HUES48 (cell line): ENCODE measurements around the gene CIC.

Experiments used
- H3K27ac ChIP-seq: one replicate; pipeline ENCODE4 v1.7.0; 2013; ENCODE audit warnings: low read depth, low read length, inconsistent platforms
- H3K27me3 ChIP-seq: 2 replicates; pipeline ENCODE4 v1.6.1; 2013; ENCODE audit warnings: mild to moderate bottlenecking, low read length; ENCODE audit not compliant: control insufficient read depth, insufficient read depth
- H3K36me3 ChIP-seq: 2 replicates; pipeline ENCODE4 v1.6.1; 2013; ENCODE audit warnings: low read length; ENCODE audit not compliant: control insufficient read depth, insufficient read depth
- H3K4me1 ChIP-seq: 2 replicates; pipeline ENCODE4 v1.6.1; 2013; ENCODE audit warnings: mild to moderate bottlenecking, low read length; ENCODE audit not compliant: control insufficient read depth, insufficient read depth
- H3K4me3 ChIP-seq: 2 replicates; pipeline ENCODE4 v1.5.1; 2013; ENCODE audit warnings: mild to moderate bottlenecking, low read depth, low read length
- H3K9ac ChIP-seq: 2 replicates; pipeline ENCODE4 v1.6.1; 2013; ENCODE audit warnings: mild to moderate bottlenecking, low read depth, low read length, moderate library complexity
- H3K9me3 ChIP-seq: 2 replicates; pipeline ENCODE4 v1.6.1; 2013; ENCODE audit warnings: low read length; ENCODE audit not compliant: control insufficient read depth, insufficient read depth

CIC gene

DNA sequence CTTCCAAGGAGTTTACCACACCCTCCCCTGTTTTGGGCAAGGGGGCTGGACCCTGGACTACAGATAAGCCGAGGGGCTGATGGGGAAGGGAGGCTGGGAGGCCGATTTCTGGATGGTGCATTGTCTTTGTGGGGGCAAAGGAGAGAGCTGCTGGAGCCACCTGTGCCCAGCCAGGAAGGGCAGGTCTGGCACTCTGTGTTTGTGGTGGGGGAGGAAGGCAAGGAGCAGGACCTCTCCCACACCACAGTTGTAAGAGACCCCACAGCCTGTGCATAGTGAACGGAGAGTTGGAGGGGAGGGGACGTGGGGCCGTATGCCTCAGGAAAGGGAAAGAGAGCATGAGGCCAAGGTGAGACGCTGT, 16.9 kb downstream of the CIC start:
- no peak overlapping the region for H3K9ac ChIP-seq
- H3K9me3 ChIP-seq, result no peaks in the 10 kb centered on the region
- no peak overlapping the region for H3K27ac ChIP-seq
- H3K36me3 ChIP-seq, result peaks cover 40% of the 10 kb centered on the region
- H3K27me3 ChIP-seq, result no peaks in the 10 kb centered on the region
- peaks cover 30% of the 10 kb centered on the region for H3K4me1 ChIP-seq
- no peak overlapping the region for H3K4me3 ChIP-seq

DNA sequence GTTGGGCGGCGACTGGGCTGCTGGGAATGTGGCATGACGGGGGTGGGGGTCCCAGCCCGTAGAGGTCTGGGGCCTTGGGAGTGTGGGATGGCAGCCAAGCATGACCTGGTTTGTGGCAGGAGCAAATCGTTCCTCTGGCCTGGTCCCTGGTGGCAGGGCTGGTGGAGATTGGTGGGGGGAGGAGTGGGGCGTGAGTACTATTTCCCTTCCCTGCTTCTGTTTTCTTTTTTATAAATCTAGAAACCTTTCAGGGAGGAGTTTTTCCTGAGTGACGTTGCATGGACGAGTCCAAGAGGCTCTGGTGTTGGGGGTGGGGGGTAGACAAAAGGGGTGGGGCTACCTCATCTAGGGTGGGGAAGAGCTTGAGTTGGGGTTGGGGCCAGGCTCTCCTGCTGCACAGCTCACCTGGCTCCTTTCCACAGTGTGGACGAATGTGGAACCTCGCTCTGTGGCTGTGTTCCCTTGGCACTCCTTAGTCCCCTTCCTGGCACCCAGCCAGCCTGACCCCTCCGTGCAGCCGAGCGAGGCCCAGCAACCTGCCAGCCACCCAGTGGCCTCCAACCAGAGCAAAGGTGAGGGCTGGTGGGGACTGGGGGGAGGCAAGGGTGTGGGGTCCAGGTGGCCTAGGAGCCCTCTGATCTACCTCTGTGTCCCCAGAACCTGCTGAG, 17.4 kb downstream of the CIC start:
- H3K4me1 ChIP-seq, result peaks cover 30% of the 10 kb centered on the region
- H3K36me3 ChIP-seq, result peaks cover 43% of the 10 kb centered on the region
- H3K27me3 ChIP-seq, result no peaks in the 10 kb centered on the region
- H3K27ac ChIP-seq, result no peak overlapping the region
- no peak overlapping the region for H3K9ac ChIP-seq
- H3K9me3 ChIP-seq, result no peaks in the 10 kb centered on the region
- no peak overlapping the region for H3K4me3 ChIP-seq

DNA sequence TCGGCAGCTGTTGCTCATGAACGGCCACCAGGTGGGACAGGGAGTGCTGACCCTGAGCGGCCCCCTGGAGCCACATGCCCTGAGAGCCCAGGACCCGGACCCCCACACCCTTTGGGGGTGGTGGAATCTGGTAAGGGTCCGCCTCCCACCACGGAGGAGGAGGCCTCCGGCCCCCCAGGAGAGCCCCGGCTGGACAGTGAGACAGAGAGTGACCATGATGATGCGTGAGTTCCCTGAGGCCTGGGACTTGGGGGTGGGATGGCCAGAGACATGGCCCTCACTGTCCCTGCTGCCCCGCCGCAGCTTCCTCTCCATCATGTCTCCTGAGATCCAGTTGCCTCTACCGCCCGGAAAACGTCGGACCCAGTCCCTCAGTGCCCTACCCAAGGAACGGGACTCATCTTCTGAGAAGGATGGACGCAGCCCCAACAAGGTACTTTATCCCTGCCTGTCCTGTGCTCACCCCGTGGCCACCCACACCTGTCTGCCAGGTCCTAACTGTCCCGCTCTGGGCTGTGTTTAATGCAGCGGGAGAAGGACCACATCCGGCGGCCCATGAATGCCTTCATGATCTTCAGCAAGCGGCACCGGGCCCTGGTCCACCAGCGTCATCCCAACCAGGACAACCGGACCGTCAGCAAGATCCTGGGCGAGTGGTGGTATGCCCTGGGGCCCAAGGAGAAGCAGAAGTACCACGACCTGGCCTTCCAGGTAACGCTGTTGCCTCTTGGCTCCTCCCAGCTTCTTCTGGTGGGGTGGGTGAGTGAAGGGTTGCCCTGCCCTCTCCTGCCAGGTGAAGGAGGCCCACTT, 18.2 kb downstream of the CIC start:
- H3K4me1 ChIP-seq, result peaks cover 26% of the 10 kb centered on the region
- no peak overlapping the region for H3K4me3 ChIP-seq
- H3K9me3 ChIP-seq, result no peaks in the 10 kb centered on the region
- no peak overlapping the region for H3K9ac ChIP-seq
- peaks cover 49% of the 10 kb centered on the region for H3K36me3 ChIP-seq
- H3K27ac ChIP-seq, result no peak overlapping the region
- no peaks in the 10 kb centered on the region for H3K27me3 ChIP-seq

- no peak overlapping the region for H3K27ac ChIP-seq
These were observed 18.7 kb downstream of the CIC start for GRCh38 chr19:42287827-42288107.

DNA sequence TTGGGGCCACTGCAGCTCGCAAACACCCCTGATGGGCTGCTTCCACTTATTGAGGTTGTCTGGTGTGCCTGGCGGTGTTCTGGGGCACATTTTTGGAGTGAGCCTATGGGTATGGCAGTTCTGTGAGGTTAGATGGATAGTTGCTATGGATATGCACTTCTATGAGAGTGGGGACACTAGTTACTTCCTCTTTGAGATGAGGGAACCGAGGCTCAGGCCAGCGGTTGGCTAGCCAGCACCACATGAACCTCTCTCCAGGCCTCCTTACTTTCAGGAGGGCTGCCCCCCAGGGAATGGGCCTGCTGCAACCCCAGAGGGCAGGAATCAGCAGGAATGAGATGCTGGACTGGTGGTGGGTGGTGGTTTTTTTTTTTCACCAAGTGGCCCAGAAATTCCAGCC, 19.3 kb downstream of the CIC start:
- H3K4me3 ChIP-seq, result no peak overlapping the region
- H3K27me3 ChIP-seq, result no peaks in the 10 kb centered on the region
- H3K27ac ChIP-seq, result no peak overlapping the region
- H3K9ac ChIP-seq, result no peak overlapping the region
- H3K4me1 ChIP-seq, result peaks cover 16% of the 10 kb centered on the region
- H3K36me3 ChIP-seq, result peaks cover 61% of the 10 kb centered on the region
- no peaks in the 10 kb centered on the region for H3K9me3 ChIP-seq

More at GRCh38 chr19:42287827-42288107, 18.7 kb downstream of the CIC start:
- H3K4me3 ChIP-seq, result no peak overlapping the region
- H3K9me3 ChIP-seq, result no peaks in the 10 kb centered on the region
- H3K4me1 ChIP-seq, result peaks cover 22% of the 10 kb centered on the region
- no peak overlapping the region for H3K9ac ChIP-seq
- H3K27me3 ChIP-seq, result no peaks in the 10 kb centered on the region
- H3K36me3 ChIP-seq, result peaks cover 55% of the 10 kb centered on the region

GRCh38 chr19:42288881-42289555, 20.0 kb downstream of the CIC start:
- peaks cover 67% of the 10 kb centered on the region for H3K36me3 ChIP-seq
- no peak overlapping the region for H3K4me3 ChIP-seq
- peaks cover 14% of the 10 kb centered on the region for H3K4me1 ChIP-seq
- no peak overlapping the region for H3K9ac ChIP-seq
- H3K9me3 ChIP-seq, result no peaks in the 10 kb centered on the region
- H3K27me3 ChIP-seq, result no peaks in the 10 kb centered on the region
- H3K27ac ChIP-seq, result no peak overlapping the region

DNA sequence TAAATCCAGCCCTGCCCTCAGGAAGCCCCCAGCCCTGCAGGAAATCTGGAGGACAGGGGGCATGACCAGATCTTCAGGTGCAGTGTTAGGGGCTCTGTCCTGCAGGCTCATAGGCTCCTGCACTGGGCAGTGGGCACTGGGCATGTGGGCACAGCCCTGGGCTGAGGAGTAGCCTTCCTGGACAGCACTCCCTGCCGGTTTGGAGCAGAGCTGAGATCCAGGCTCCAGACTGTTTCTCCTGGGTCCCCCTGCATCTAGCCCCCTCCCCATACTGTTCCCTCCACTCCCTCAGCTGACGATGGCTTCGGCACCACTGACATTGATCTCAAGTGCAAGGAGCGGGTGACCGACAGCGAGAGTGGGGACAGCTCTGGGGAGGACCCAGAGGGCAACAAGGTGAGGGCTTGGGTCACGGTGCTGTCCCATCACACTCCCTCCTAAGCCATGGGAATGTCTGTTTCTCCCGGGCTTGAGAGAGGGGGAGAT, 20.5 kb downstream of the CIC start:
- no peaks in the 10 kb centered on the region for H3K9me3 ChIP-seq
- no peak overlapping the region for H3K9ac ChIP-seq
- H3K36me3 ChIP-seq, result peaks cover 73% of the 10 kb centered on the region
- no peak overlapping the region for H3K27ac ChIP-seq
- H3K27me3 ChIP-seq, result no peaks in the 10 kb centered on the region
- H3K4me1 ChIP-seq, result peaks cover 14% of the 10 kb centered on the region
- no peak overlapping the region for H3K4me3 ChIP-seq

GRCh38 chr19:42290136-42290522, 21.1 kb downstream of the CIC start:
- Histone ChIP-seq H3K36me3 (peaks cover 75% of the 10 kb centered on the region), H3K27ac (no peak overlapping the region), H3K4me3 (no peak overlapping the region), H3K4me1 (peaks cover 11% of the 10 kb centered on the region), H3K9ac (no peak overlapping the region), H3K9me3 (no peaks in the 10 kb centered on the region), H3K27me3 (no peaks in the 10 kb centered on the region)

DNA sequence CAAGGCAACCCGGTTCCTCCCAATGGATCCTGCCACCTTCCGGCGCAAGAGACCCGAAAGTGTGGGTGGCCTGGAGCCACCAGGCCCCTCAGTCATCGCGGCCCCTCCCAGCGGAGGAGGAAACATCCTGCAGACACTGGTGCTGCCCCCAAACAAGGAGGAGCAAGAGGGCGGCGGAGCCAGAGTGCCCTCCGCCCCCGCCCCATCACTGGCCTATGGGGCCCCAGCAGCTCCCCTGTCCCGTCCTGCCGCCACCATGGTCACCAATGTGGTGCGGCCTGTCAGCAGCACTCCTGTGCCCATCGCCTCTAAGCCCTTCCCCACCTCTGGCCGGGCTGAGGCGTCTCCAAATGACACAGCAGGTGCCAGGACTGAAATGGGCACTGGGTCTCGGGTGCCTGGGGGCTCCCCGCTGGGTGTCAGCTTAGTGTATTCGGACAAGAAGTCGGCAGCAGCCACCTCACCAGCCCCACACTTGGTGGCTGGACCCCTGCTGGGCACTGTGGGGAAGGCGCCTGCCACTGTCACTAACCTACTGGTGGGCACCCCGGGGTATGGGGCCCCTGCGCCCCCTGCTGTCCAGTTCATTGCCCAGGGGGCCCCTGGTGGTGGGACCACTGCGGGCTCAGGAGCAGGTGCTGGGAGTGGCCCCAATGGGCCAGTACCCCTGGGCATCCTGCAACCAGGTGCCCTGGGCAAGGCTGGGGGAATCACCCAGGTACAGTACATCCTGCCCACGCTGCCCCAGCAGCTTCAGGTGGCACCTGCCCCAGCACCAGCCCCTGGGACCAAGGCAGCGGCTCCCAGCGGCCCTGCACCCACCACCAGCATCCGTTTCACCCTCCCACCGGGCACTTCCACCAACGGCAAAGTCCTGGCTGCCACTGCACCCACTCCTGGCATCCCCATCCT, 21.7 kb downstream of the CIC start:
- H3K27me3 ChIP-seq, result no peaks in the 10 kb centered on the region
- peaks cover 75% of the 10 kb centered on the region for H3K36me3 ChIP-seq
- no peaks in the 10 kb centered on the region for H3K9me3 ChIP-seq
- no peak overlapping the region for H3K27ac ChIP-seq
- peaks cover 5% of the 10 kb centered on the region; the same call in 1 of the 2 replicates for H3K4me1 ChIP-seq
- H3K9ac ChIP-seq, result no peak overlapping the region
- no peak overlapping the region for H3K4me3 ChIP-seq

- peaks cover 5% of the 10 kb centered on the region; the same call in 1 of the 2 replicates for H3K4me1 ChIP-seq
- peaks cover 75% of the 10 kb centered on the region for H3K36me3 ChIP-seq
- no peak overlapping the region for H3K4me3 ChIP-seq
- H3K9me3 ChIP-seq, result no peaks in the 10 kb centered on the region
- no peaks in the 10 kb centered on the region for H3K27me3 ChIP-seq
- H3K27ac ChIP-seq, result no peak overlapping the region
- no peak overlapping the region for H3K9ac ChIP-seq
These were observed 22.4 kb downstream of the CIC start for GRCh38 chr19:42291435-42291810.
